DMS114 treated with DMSO at 0.1 percent for 48 hours (cell line): Measurements from ENCODE around the gene C1orf210.

ENCODE experiments used
- DNase-seq: peaks from one replicate; lab custom pipeline; 2025; ENCODE audit not compliant: unreplicated experiment; lab: John Stamatoyannopoulos, UW

The C1orf210 gene

GRCh38 chr1:43285269-43285990, at the start of gene C1orf210:
Gene C1orf210 (minus strand): TSS chr1:43285581. CDS start chr1:43283270, 2,311 bp downstream.
- DNase-seq, result no peak

GRCh38 chr1:43334453-43335205, 49.2 kb upstream of the C1orf210 start:
- no peak for DNase-seq

- no peak for DNase-seq
Measured at GRCh38 chr1:43331688-43332087, 46.3 kb upstream of the C1orf210 start.

GRCh38 chr1:43329995-43330751, 44.8 kb upstream of the C1orf210 start:
- DNase-seq, result no peak

- DNase-seq, result no peak
Measured at GRCh38 chr1:43327549-43328292, 42.3 kb upstream of the C1orf210 start.

GRCh38 chr1:43325381-43325780, 40.0 kb upstream of the C1orf210 start:
- no peak for DNase-seq

- no peak for DNase-seq
Measured at GRCh38 chr1:43324810-43325209, 39.4 kb upstream of the C1orf210 start.

GRCh38 chr1:43322506-43322905, 37.1 kb upstream of the C1orf210 start:
- no peak for DNase-seq

- no peak for DNase-seq
Measured at GRCh38 chr1:43321331-43321891, 36.0 kb upstream of the C1orf210 start.

GRCh38 chr1:43319766-43320165, 34.4 kb upstream of the C1orf210 start:
- DNase-seq, result no peak

- DNase-seq, result no peak
Measured at GRCh38 chr1:43319288-43319687, 33.9 kb upstream of the C1orf210 start.

GRCh38 chr1:43318831-43319230, 33.5 kb upstream of the C1orf210 start:
- DNase-seq, result no peak

GRCh38 chr1:43317817-43318471, 32.6 kb upstream of the C1orf210 start:
- DNase-seq, result no peak

GRCh38 chr1:43316738-43317520, 31.5 kb upstream of the C1orf210 start:
- DNase-seq, result no peak

- DNase-seq, result no peak
Measured at GRCh38 chr1:43315963-43316737, 30.8 kb upstream of the C1orf210 start.

GRCh38 chr1:43315481-43315880, 30.1 kb upstream of the C1orf210 start:
- DNase-seq, result no peak

- DNase-seq, result no peak
Measured at GRCh38 chr1:43314233-43314632, 28.9 kb upstream of the C1orf210 start.

- no peak for DNase-seq
Measured at GRCh38 chr1:43313771-43314170, 28.4 kb upstream of the C1orf210 start.
